ENCODE data around the gene ADGRV1.

ADGRV1 gene

GRCh38 chr5:91166059-91166807 lies 607.6 kb downstream of the ADGRV1 start:
- no peak for DNase-seq (ENCODE audit: low read depth)

GRCh38 chr5:91168859-91169258 lies 610.3 kb downstream of the ADGRV1 start:
- no peak for DNase-seq (ENCODE audit: low read depth)

GRCh38 chr5:91170266-91170665 lies 611.7 kb downstream of the ADGRV1 start:
- DNase-seq (ENCODE audit: low read depth) = no peak

GRCh38 chr5:91171322-91171721 lies 612.7 kb downstream of the ADGRV1 start:
- DNase-seq (ENCODE audit: low read depth) = no peak

- no peak for DNase-seq (ENCODE audit: low read depth)
Observed at GRCh38 chr5:91174396-91174795, 615.8 kb downstream of the ADGRV1 start.

- no peak for DNase-seq (ENCODE audit: low read depth)
Observed at GRCh38 chr5:91175708-91176107, 617.1 kb downstream of the ADGRV1 start.

GRCh38 chr5:91176288-91177016 lies 617.9 kb downstream of the ADGRV1 start:
- no peak for DNase-seq (ENCODE audit: low read depth)

- DNase-seq (ENCODE audit: low read depth) = no peak
Observed at GRCh38 chr5:91177085-91177484, 618.5 kb downstream of the ADGRV1 start.

GRCh38 chr5:91177639-91178038 lies 619.0 kb downstream of the ADGRV1 start:
- DNase-seq (ENCODE audit: low read depth) = no peak

- no peak for DNase-seq (ENCODE audit: low read depth)
Observed at GRCh38 chr5:91178461-91178860, 619.9 kb downstream of the ADGRV1 start.

- DNase-seq (ENCODE audit: low read depth) = no peak
Observed at GRCh38 chr5:91179018-91179417, 620.4 kb downstream of the ADGRV1 start.

GRCh38 chr5:91180506-91180905 lies 621.9 kb downstream of the ADGRV1 start:
- DNase-seq (ENCODE audit: low read depth) = no peak

- DNase-seq (ENCODE audit: low read depth) = no peak
Observed at GRCh38 chr5:91182763-91183162, 624.2 kb downstream of the ADGRV1 start.

- DNase-seq (ENCODE audit: low read depth) = no peak
Observed at GRCh38 chr5:91183743-91184142, 625.1 kb downstream of the ADGRV1 start.

GRCh38 chr5:91186101-91186500 lies 627.5 kb downstream of the ADGRV1 start:
- no peak for DNase-seq (ENCODE audit: low read depth)

GRCh38 chr5:91187032-91187431 lies 628.4 kb downstream of the ADGRV1 start:
- no peak for DNase-seq (ENCODE audit: low read depth)

- no peak for DNase-seq (ENCODE audit: low read depth)
Observed at GRCh38 chr5:91188755-91189154, 630.2 kb downstream of the ADGRV1 start.

- no peak for DNase-seq (ENCODE audit: low read depth)
Observed at GRCh38 chr5:91189480-91190313, 631.1 kb downstream of the ADGRV1 start.

- DNase-seq (ENCODE audit: low read depth) = no peak
Observed at GRCh38 chr5:91190314-91190690, 631.7 kb downstream of the ADGRV1 start.

GRCh38 chr5:91194824-91195381 lies 636.3 kb downstream of the ADGRV1 start:
- no peak for DNase-seq (ENCODE audit: low read depth)

- DNase-seq (ENCODE audit: low read depth) = no peak
Observed at GRCh38 chr5:91200692-91201091, 642.1 kb downstream of the ADGRV1 start.

- DNase-seq (ENCODE audit: low read depth) = no peak
Observed at GRCh38 chr5:91206103-91206502, 647.5 kb downstream of the ADGRV1 start.

All from stimulated activated CD8-positive, alpha-beta memory T cell treated with anti-CD3 and anti-CD28 coated beads, Interleukin-12 subunit alpha, Interleukin-12 subunit beta, amount 100 ng/mL, for 1 hour (primary cell).